ENCODE data around the gene SNX7.

Gene SNX7

DNA sequence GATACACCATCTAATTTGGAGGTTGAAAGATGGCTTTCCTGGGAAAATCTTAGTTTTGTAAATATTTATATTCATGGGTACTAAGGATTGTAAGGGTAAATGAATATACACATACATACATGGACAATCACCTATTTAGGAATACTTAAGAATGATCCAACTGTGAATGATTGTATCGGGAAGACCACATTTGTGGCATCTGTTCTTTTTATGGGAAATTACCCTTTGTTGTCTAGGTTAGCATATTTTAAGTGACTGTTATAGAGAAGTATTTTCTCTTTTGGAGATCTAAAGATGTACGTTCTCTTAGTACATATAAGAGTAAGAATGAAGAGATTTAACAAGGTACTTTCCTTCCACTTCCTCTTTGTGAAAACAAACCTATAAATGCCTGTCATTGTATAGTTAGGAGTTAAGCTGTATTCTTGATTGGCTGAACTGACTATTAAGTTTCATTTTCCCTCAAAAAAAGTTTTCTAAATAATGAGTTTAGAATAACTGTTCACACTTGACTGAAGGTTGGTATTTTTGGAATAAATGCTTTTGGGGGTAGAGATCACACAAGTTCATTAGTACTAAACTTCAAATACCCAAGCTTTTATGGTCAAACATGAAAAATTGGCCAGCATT is 26.7 kb downstream of the SNX7 start:
- ATAC-seq = no peak

DNA sequence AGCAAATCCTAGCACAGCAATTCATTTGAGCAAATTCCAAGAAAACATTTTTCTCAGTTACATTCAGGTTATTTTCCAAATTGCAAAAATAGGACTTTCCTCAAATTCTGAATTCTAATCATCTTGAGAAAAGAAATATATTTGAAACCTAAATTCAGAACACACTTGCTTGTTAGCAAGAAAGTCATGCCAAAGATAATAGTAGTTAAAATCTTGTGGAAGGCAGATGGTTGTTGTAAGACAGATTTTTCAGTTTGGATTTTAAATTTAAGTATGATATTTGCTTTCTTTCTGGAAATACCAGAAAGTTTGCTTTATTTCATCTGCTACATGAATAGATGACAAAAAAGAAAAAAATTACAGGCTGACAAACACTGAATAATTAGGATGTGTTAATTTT is 29.1 kb downstream of the SNX7 start:
- TF ChIP-seq POU6F1 (CRISPR knock-in tag; IDR thresholded peaks at IDR 0.05; ENCODE audit: borderline replicate concordance, low read depth) (no peak), TSHZ2 (CRISPR knock-in tag; IDR thresholded peaks at IDR 0.05) (no peak), ZFP3 (CRISPR knock-in tag; IDR thresholded peaks at IDR 0.05) (no peak), GLIS3 (CRISPR knock-in tag; IDR thresholded peaks at IDR 0.05) (no peak), OSR1 (CRISPR knock-in tag; IDR thresholded peaks at IDR 0.05) (no peak)
- no peak for ATAC-seq

More for the DNA sequence above, 26.7 kb downstream of the SNX7 start:
- TF ChIP-seq TSHZ2 (CRISPR knock-in tag; IDR thresholded peaks at IDR 0.05) = no peak
- TF ChIP-seq TCF4 (CRISPR knock-in tag; IDR thresholded peaks at IDR 0.05; ENCODE audit: borderline replicate concordance) = no peak
- TF ChIP-seq OSR1 (CRISPR knock-in tag; IDR thresholded peaks at IDR 0.05) = no peak
- TF ChIP-seq SNAI2 (CRISPR knock-in tag; IDR thresholded peaks at IDR 0.05) = no peak
- TF ChIP-seq ZFP30 (CRISPR knock-in tag; IDR thresholded peaks at IDR 0.05) = no peak
- TF ChIP-seq, protein P1, sequence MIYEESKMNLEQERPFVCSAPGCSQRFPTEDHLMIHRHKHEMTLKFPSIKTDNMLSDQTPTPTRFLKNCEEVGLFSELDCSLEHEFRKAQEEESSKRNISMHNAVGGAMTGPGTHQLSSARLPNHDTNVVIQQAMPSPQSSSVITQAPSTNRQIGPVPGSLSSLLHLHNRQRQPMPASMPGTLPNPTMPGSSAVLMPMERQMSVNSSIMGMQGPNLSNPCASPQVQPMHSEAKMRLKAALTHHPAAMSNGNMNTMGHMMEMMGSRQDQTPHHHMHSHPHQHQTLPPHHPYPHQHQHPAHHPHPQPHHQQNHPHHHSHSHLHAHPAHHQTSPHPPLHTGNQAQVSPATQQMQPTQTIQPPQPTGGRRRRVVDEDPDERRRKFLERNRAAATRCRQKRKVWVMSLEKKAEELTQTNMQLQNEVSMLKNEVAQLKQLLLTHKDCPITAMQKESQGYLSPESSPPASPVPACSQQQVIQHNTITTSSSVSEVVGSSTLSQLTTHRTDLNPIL (CRISPR knock-in tag; IDR thresholded peaks at IDR 0.05; ENCODE audit: low read depth) = no peak
- TF ChIP-seq ZNF70 (CRISPR knock-in tag; IDR thresholded peaks at IDR 0.05) = no peak
- TF ChIP-seq ZNF8 (CRISPR knock-in tag; IDR thresholded peaks at IDR 0.05) = no peak
- no peak for TF ChIP-seq ZNF565 (CRISPR knock-in tag; conservative IDR thresholded peaks at IDR 0.05; ENCODE audit: low read depth)
- TF ChIP-seq ESRRG (CRISPR knock-in tag; IDR thresholded peaks at IDR 0.05) = no peak
- TF ChIP-seq GLIS3 (CRISPR knock-in tag; IDR thresholded peaks at IDR 0.05) = no peak
- TF ChIP-seq RARB (CRISPR knock-in tag; IDR thresholded peaks at IDR 0.05) = no peak

DNA sequence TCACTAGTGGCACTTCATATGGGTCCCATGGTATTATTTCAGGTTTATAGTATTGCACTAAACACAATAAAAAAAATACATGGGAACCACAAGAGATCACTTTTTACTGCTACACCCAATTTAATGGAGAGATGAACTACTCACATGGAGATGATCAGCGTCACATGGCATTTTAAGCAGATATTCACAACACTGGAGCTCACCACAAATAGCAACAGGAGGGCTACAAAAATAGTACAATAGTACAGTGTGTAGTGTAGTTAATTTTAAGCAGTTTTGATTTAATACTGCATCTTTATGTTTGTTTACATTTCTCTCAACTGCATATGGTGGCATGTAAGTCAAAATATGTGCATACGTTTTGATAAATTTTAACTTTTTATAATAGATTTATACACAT is 31.0 kb downstream of the SNX7 start:
- no peak for TF ChIP-seq ZFP30 (CRISPR knock-in tag; IDR thresholded peaks at IDR 0.05)
- TF ChIP-seq OSR1 (CRISPR knock-in tag; IDR thresholded peaks at IDR 0.05) = no peak
- no peak for TF ChIP-seq PATZ1 (CRISPR knock-in tag; IDR thresholded peaks at IDR 0.05; ENCODE audit: borderline replicate concordance)
- no peak for TF ChIP-seq SNAI2 (CRISPR knock-in tag; IDR thresholded peaks at IDR 0.05)
- TF ChIP-seq CSRNP3 (CRISPR knock-in tag; IDR thresholded peaks at IDR 0.05) = no peak
- no peak for TF ChIP-seq TCF4 (CRISPR knock-in tag; IDR thresholded peaks at IDR 0.05; ENCODE audit: borderline replicate concordance)
- no peak for ATAC-seq
